HEK293 (cell line): ENCODE measurements around the gene GSS.

ENCODE experiments used
- CTCF ChIA-PET: fragments of 350-600 bp; formaldehyde crosslinking; extraction: SDS; loops from one replicate; lab custom pipeline; 2021; ENCODE audit warnings: antibody characterized with exemption; lab: Yijun Ruan, JAX
- POLR2A ChIA-PET: fragments of 300-600 bp; formaldehyde crosslinking; extraction: SDS; loops from one replicate; lab custom pipeline; 2020; ENCODE audit warnings: antibody characterized with exemption, inconsistent platforms; lab: Yijun Ruan, JAX
- H3K27ac ChIP-seq: fragments of 200-500 bp; sonication (Bioruptor generic); 2 replicates; pipeline ENCODE4 v1.5.1; 2014; ENCODE audit warnings: low read depth, low read length, control low read depth, inconsistent platforms; ENCODE audit errors: extremely low read depth
- H3K36me3 ChIP-seq, 2 experiments: fragments of 200-500 bp in 1 of 2; sonication (Bioruptor generic) in 1 of 2; 1 replicate in 1 of 2; 2 replicates in 1 of 2; pipeline ENCODE4 v1.5.1; 2014 to 2017; ENCODE audit warnings: inconsistent platforms in 2 of 2, low read length in 2 of 2; ENCODE audit not compliant: control insufficient read depth in 2 of 2, insufficient read depth in 1 of 2
- H3K4me1 ChIP-seq: fragments of 200-500 bp; sonication (Bioruptor generic); 2 replicates; pipeline ENCODE4 v1.5.1; 2014; ENCODE audit warnings: mild to moderate bottlenecking, low read length, inconsistent platforms; ENCODE audit not compliant: control insufficient read depth, insufficient read depth
- H3K4me3 ChIP-seq: 2 replicates; pipeline ENCODE4 v1.5.1; 2011; ENCODE audit warnings: low read depth, mild to moderate bottlenecking, control low read depth, low read length, moderate library complexity
- H3K9me3 ChIP-seq: fragments of 200-500 bp; sonication (Bioruptor generic); 2 replicates; pipeline ENCODE4 v1.5.1; 2014; ENCODE audit warnings: low read depth, low read length, inconsistent platforms; ENCODE audit not compliant: control insufficient read depth, insufficient read depth
- HIC1 ChIP-seq: fragments of 450-650 bp; formaldehyde crosslinking; IDR thresholded peaks from 2 replicates; pipeline ENCODE4 v1.5.1; 2016; ENCODE audit warnings: missing biosample characterization, missing genetic modification characterization
- OSR2 ChIP-seq: fragments of 450-650 bp; formaldehyde crosslinking; IDR thresholded peaks from 2 replicates; pipeline ENCODE4 v1.5.1; 2016; ENCODE audit warnings: missing biosample characterization, missing genetic modification characterization
- OVOL3 ChIP-seq: fragments of 450-650 bp; formaldehyde crosslinking; IDR thresholded peaks from 2 replicates; pipeline ENCODE4 v1.5.1; 2016; ENCODE audit warnings: missing biosample characterization, missing genetic modification characterization
- REPIN1 ChIP-seq: fragments of 450-650 bp; formaldehyde crosslinking; IDR thresholded peaks from 2 replicates; pipeline ENCODE4 v1.5.1; 2017; ENCODE audit warnings: missing biosample characterization, missing genetic modification characterization, low read depth
- SETDB1 ChIP-seq: IDR thresholded peaks from one replicate; pipeline ENCODE4 v1.6.1; 2017; ENCODE audit warnings: mild to moderate bottlenecking, low read length, moderate library complexity, mixed read lengths; ENCODE audit not compliant: insufficient read length
- ZBTB6 ChIP-seq: fragments of 450-650 bp; formaldehyde crosslinking; IDR thresholded peaks from 2 replicates; pipeline ENCODE4 v1.5.1; 2017; ENCODE audit warnings: missing biosample characterization, missing genetic modification characterization
- ZNF148 ChIP-seq: fragments of 450-650 bp; formaldehyde crosslinking; IDR thresholded peaks from 2 replicates; pipeline ENCODE4 v1.5.0; 2017; ENCODE audit warnings: missing biosample characterization, missing genetic modification characterization, borderline replicate concordance
- ZNF18 ChIP-seq: fragments of 450-650 bp; formaldehyde crosslinking; IDR thresholded peaks from 2 replicates; pipeline ENCODE4 v1.5.1; 2016; ENCODE audit warnings: missing biosample characterization, missing genetic modification characterization
- ZNF2 ChIP-seq: fragments of 450-650 bp; formaldehyde crosslinking; IDR thresholded peaks from 2 replicates; pipeline ENCODE4 v1.5.1; 2016; ENCODE audit warnings: missing biosample characterization, missing genetic modification characterization
- ZNF239 ChIP-seq: fragments of 450-650 bp; formaldehyde crosslinking; IDR thresholded peaks from 2 replicates; pipeline ENCODE4 v1.5.1; 2016; ENCODE audit warnings: missing biosample characterization, missing genetic modification characterization
- ZNF248 ChIP-seq: fragments of 450-650 bp; formaldehyde crosslinking; IDR thresholded peaks from 2 replicates; pipeline ENCODE4 v1.5.1; 2017; ENCODE audit warnings: missing biosample characterization, missing genetic modification characterization
- ZNF266 ChIP-seq: fragments of 450-650 bp; formaldehyde crosslinking; IDR thresholded peaks from 2 replicates; pipeline ENCODE4 v1.5.1; 2016; ENCODE audit warnings: missing biosample characterization, missing genetic modification characterization, low read depth
- ZNF274 ChIP-seq, 2 experiments: fragments of 200-500 bp in 1 of 2; fragments of 450-650 bp in 1 of 2; sonication (Bioruptor generic) in 1 of 2; formaldehyde crosslinking in 1 of 2; IDR thresholded peaks; 2 replicates each; pipeline versions ENCODE4 v1.5.1 to v1.6.1; 2014 to 2016; ENCODE audit warnings: borderline replicate concordance in 1 of 2, inconsistent platforms in 1 of 2, low read length in 1 of 2, missing biosample characterization in 1 of 2, missing genetic modification characterization in 1 of 2
- ZNF302 ChIP-seq: fragments of 450-650 bp; formaldehyde crosslinking; IDR thresholded peaks from 2 replicates; pipeline ENCODE4 v1.5.1; 2016; ENCODE audit warnings: missing biosample characterization, missing genetic modification characterization, low read depth
- ZNF571 ChIP-seq: fragments of 450-650 bp; formaldehyde crosslinking; IDR thresholded peaks from 2 replicates; pipeline ENCODE4 v1.5.0; 2017; ENCODE audit warnings: missing biosample characterization, missing genetic modification characterization
- ZNF639 ChIP-seq: fragments of 450-650 bp; formaldehyde crosslinking; IDR thresholded peaks from 2 replicates; pipeline ENCODE4 v1.5.1; 2016; ENCODE audit warnings: missing biosample characterization, missing genetic modification characterization
- ZNF76 ChIP-seq: fragments of 450-650 bp; formaldehyde crosslinking; IDR thresholded peaks from 2 replicates; pipeline ENCODE4; 2016; ENCODE audit warnings: low read depth, missing biosample characterization, missing genetic modification characterization, borderline replicate concordance
- ZSCAN16 ChIP-seq: fragments of 450-650 bp; formaldehyde crosslinking; IDR thresholded peaks from 2 replicates; pipeline ENCODE4 v1.5.1; 2016; ENCODE audit warnings: missing biosample characterization, missing genetic modification characterization

Gene GSS

GRCh38 chr20:34979366-34980153 is 24.0 kb upstream of the GSS start:
- POLR2A ChIA-PET, result no interaction called here
- CTCF ChIA-PET, result interaction anchor here (0.7 kb wide), 1 partner anchor 468 kb away, joined by 5 read pairs; no protein-coding TSS in a partner anchor
- H3K4me1 ChIP-seq, result no peaks in the 10 kb centered on the region
- H3K9me3 ChIP-seq, result no peaks in the 10 kb centered on the region
- no peaks in the 10 kb centered on the region for H3K36me3 ChIP-seq
- H3K4me3 ChIP-seq, result no peak overlapping the region
- TF ChIP-seq ZNF18 (no peak), ZSCAN16 (no peak), OVOL3 (tag by site-specific recombination) (no peak), ZNF274 (IDR thresholded peaks at IDR 0.05; ENCODE audit: low read length) (no peak), ZNF274 (tag by site-specific recombination; IDR thresholded peaks at IDR 0.05; ENCODE audit: borderline replicate concordance) (no peak), OSR2 (tag by site-specific recombination) (no peak), REPIN1 (tag by site-specific recombination) (no peak), ZNF2 (tag by site-specific recombination) (no peak), SETDB1 (no peak), ZNF248 (no peak), ZBTB6 (tag by site-specific recombination) (no peak), ZNF302 (tag by site-specific recombination) (no peak), HIC1 (tag by site-specific recombination) (no peak), ZNF639 (tag by site-specific recombination) (no peak), ZNF76 (no peak), ZNF239 (tag by site-specific recombination) (no peak), ZNF266 (tag by site-specific recombination) (no peak), ZNF148 (no peak), ZNF571 (tag by site-specific recombination) (no peak)
- TF ChIP-seq, all 188 proteins: peak for 0
- no peak overlapping the region for H3K27ac ChIP-seq
